ENCODE data around the gene GTF2IRD2.
"Not testable (repeated sequence)": the region's sequence is repeated elsewhere in the genome, so short reads cannot be mapped to it uniquely, and the experiment has no call there.

- TF ChIP-seq, protein P1, sequence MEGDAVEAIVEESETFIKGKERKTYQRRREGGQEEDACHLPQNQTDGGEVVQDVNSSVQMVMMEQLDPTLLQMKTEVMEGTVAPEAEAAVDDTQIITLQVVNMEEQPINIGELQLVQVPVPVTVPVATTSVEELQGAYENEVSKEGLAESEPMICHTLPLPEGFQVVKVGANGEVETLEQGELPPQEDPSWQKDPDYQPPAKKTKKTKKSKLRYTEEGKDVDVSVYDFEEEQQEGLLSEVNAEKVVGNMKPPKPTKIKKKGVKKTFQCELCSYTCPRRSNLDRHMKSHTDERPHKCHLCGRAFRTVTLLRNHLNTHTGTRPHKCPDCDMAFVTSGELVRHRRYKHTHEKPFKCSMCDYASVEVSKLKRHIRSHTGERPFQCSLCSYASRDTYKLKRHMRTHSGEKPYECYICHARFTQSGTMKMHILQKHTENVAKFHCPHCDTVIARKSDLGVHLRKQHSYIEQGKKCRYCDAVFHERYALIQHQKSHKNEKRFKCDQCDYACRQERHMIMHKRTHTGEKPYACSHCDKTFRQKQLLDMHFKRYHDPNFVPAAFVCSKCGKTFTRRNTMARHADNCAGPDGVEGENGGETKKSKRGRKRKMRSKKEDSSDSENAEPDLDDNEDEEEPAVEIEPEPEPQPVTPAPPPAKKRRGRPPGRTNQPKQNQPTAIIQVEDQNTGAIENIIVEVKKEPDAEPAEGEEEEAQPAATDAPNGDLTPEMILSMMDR (conservative IDR thresholded peaks at IDR 0.05; ENCODE audit: low read depth in 2 of 2), result not testable (repeated sequence)
- not testable (repeated sequence) for TF ChIP-seq JUNB (IDR thresholded peaks at IDR 0.05; ENCODE audit: unreplicated experiment); POLR2AphosphoS5 (IDR thresholded peaks at IDR 0.05; ENCODE audit: low read depth); EZH2 (IDR thresholded peaks at IDR 0.05; ENCODE audit: low read depth, unreplicated experiment); NANOG (IDR thresholded peaks at IDR 0.05; ENCODE audit: borderline replicate concordance); REST (IDR thresholded peaks at IDR 0.05; ENCODE audit: unreplicated experiment); CREB1 (CRISPR knock-in tag; IDR thresholded peaks at IDR 0.05; ENCODE audit: low read depth); EZH2phosphoT487 (IDR thresholded peaks at IDR 0.05; ENCODE audit: unreplicated experiment); ZNF114 (CRISPR knock-in tag; IDR thresholded peaks at IDR 0.05); ZNF331 (CRISPR knock-in tag; IDR thresholded peaks at IDR 0.05; ENCODE audit: low read depth); STAT1 (IDR thresholded peaks at IDR 0.05; ENCODE audit: unreplicated experiment)
- TF ChIP-seq, protein P2, sequence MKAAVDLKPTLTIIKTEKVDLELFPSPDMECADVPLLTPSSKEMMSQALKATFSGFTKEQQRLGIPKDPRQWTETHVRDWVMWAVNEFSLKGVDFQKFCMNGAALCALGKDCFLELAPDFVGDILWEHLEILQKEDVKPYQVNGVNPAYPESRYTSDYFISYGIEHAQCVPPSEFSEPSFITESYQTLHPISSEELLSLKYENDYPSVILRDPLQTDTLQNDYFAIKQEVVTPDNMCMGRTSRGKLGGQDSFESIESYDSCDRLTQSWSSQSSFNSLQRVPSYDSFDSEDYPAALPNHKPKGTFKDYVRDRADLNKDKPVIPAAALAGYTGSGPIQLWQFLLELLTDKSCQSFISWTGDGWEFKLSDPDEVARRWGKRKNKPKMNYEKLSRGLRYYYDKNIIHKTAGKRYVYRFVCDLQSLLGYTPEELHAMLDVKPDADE (IDR thresholded peaks at IDR 0.05), result not testable (repeated sequence)
These were observed 38.2 kb upstream of the GTF2IRD2 start for GRCh38 chr7:74889518-74890129.
